ENCODE data around the gene GALNT18.

DNA sequence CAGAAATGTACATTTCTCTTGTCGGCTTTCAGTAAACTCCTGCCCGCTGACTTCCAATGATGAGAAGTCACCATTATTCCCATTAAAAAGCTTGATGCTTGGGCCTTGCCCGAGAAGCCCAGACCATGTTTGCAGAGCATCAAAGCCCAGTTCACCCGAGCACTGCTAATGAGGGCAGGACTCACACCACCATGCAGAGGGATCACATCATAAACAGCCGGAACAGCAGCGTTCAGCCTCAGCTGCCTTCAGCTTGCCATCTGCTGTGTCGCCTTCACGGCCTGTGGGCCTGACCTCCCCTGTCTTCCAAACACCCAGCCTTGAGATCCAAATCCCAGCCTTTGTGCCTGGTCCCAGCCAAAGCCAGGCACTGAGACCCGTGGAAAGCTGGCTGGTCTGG, 163.3 kb downstream of the GALNT18 start:
- TF ChIP-seq, protein P1, sequence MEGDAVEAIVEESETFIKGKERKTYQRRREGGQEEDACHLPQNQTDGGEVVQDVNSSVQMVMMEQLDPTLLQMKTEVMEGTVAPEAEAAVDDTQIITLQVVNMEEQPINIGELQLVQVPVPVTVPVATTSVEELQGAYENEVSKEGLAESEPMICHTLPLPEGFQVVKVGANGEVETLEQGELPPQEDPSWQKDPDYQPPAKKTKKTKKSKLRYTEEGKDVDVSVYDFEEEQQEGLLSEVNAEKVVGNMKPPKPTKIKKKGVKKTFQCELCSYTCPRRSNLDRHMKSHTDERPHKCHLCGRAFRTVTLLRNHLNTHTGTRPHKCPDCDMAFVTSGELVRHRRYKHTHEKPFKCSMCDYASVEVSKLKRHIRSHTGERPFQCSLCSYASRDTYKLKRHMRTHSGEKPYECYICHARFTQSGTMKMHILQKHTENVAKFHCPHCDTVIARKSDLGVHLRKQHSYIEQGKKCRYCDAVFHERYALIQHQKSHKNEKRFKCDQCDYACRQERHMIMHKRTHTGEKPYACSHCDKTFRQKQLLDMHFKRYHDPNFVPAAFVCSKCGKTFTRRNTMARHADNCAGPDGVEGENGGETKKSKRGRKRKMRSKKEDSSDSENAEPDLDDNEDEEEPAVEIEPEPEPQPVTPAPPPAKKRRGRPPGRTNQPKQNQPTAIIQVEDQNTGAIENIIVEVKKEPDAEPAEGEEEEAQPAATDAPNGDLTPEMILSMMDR (IDR thresholded peaks at IDR 0.05) = no peak
- no peak for TF ChIP-seq POLR2A (IDR thresholded peaks at IDR 0.05)
